ENCODE results near the gene CTTNBP2.

The CTTNBP2 gene

DNA sequence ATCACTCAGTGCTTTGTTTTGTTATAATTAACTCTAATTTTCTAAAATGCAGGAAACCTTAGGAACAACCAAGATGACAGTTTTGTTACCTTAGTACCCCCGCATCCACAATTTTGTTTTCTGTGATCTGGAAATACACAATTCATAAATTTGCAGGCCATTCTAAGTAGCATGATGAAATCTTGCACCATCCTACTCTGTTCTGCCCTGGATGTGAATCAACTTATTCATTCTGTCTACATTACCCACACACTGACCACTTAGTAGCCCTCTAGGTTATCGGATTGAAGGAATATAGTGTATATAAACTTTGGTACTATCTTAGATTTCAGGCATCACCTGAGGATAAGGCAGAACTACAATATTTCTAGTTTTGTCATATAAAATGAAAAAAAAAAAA is 155.9 kb downstream of the CTTNBP2 start:
- Histone ChIP-seq H3K27ac (replicated peaks) (no peak overlapping the region), H3K4me3 (replicated peaks; ENCODE audit: insufficient read depth, low read length) (no peak overlapping the region), H3K27me3 (ENCODE audit: insufficient read depth, poor library complexity, severe bottlenecking) (peaks cover 4% of the 10 kb centered on the region)
- DNase-seq (ENCODE audit: low read depth in 1 of 2, low spot score in 1 of 2) = no peak
- TF ChIP-seq, protein P1, sequence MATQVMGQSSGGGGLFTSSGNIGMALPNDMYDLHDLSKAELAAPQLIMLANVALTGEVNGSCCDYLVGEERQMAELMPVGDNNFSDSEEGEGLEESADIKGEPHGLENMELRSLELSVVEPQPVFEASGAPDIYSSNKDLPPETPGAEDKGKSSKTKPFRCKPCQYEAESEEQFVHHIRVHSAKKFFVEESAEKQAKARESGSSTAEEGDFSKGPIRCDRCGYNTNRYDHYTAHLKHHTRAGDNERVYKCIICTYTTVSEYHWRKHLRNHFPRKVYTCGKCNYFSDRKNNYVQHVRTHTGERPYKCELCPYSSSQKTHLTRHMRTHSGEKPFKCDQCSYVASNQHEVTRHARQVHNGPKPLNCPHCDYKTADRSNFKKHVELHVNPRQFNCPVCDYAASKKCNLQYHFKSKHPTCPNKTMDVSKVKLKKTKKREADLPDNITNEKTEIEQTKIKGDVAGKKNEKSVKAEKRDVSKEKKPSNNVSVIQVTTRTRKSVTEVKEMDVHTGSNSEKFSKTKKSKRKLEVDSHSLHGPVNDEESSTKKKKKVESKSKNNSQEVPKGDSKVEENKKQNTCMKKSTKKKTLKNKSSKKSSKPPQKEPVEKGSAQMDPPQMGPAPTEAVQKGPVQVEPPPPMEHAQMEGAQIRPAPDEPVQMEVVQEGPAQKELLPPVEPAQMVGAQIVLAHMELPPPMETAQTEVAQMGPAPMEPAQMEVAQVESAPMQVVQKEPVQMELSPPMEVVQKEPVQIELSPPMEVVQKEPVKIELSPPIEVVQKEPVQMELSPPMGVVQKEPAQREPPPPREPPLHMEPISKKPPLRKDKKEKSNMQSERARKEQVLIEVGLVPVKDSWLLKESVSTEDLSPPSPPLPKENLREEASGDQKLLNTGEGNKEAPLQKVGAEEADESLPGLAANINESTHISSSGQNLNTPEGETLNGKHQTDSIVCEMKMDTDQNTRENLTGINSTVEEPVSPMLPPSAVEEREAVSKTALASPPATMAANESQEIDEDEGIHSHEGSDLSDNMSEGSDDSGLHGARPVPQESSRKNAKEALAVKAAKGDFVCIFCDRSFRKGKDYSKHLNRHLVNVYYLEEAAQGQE (IDR thresholded peaks at IDR 0.05; ENCODE audit: insufficient replicate concordance, low read depth) = no peak
- TF ChIP-seq GABPA (IDR thresholded peaks at IDR 0.05; ENCODE audit: low read depth) = no peak
- no peak for TF ChIP-seq POLR2AphosphoS5 (IDR thresholded peaks at IDR 0.05; ENCODE audit: low read depth)
- TF ChIP-seq, protein P2, sequence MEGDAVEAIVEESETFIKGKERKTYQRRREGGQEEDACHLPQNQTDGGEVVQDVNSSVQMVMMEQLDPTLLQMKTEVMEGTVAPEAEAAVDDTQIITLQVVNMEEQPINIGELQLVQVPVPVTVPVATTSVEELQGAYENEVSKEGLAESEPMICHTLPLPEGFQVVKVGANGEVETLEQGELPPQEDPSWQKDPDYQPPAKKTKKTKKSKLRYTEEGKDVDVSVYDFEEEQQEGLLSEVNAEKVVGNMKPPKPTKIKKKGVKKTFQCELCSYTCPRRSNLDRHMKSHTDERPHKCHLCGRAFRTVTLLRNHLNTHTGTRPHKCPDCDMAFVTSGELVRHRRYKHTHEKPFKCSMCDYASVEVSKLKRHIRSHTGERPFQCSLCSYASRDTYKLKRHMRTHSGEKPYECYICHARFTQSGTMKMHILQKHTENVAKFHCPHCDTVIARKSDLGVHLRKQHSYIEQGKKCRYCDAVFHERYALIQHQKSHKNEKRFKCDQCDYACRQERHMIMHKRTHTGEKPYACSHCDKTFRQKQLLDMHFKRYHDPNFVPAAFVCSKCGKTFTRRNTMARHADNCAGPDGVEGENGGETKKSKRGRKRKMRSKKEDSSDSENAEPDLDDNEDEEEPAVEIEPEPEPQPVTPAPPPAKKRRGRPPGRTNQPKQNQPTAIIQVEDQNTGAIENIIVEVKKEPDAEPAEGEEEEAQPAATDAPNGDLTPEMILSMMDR (IDR thresholded peaks at IDR 0.05; ENCODE audit: insufficient read depth, low read length) = no peak
- TF ChIP-seq SPI1 (IDR thresholded peaks at IDR 0.05; ENCODE audit: borderline replicate concordance, low read depth) = no peak

DNA sequence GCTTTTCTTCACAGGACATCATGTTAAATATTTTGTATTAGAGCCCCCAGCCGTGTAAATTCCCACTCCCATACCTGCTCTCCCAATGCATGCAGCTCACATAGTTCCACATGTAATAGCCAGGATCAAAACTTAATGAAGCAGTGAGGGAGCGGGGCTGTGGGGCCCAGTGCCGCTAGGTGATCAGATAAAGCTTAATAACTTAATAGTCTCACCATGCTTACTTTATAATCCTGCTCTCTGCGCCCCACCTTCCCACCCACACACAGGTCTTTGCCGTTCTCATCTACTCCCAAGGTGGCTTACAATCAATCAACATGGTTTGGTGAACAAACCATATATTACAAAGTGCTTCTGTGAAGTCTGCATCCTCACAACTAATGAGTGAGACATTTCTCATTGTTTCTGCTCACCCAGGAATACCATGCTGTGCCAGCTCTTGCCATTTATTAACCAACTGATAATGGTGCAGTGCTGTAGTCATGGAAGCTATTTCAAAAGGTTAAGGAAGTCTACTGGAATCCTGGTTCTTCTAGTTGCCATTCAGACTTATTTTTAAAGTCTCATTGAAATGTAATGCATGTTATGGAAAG is 156.4 kb downstream of the CTTNBP2 start:
- H3K27me3 ChIP-seq (ENCODE audit: insufficient read depth, poor library complexity, severe bottlenecking) = peaks cover 4% of the 10 kb centered on the region
- no peak overlapping the region for H3K27ac ChIP-seq (replicated peaks)
- no peak overlapping the region for H3K4me3 ChIP-seq (replicated peaks; ENCODE audit: insufficient read depth, low read length)
- TF ChIP-seq, protein P2 (IDR thresholded peaks at IDR 0.05; ENCODE audit: insufficient read depth, low read length) = no peak
- TF ChIP-seq SPI1 (IDR thresholded peaks at IDR 0.05; ENCODE audit: borderline replicate concordance, low read depth) = no peak
- TF ChIP-seq, protein P1 (IDR thresholded peaks at IDR 0.05; ENCODE audit: insufficient replicate concordance, low read depth) = no peak
- no peak for TF ChIP-seq GABPA (IDR thresholded peaks at IDR 0.05; ENCODE audit: low read depth)
- no peak for TF ChIP-seq POLR2AphosphoS5 (IDR thresholded peaks at IDR 0.05; ENCODE audit: low read depth)
- DNase-seq (ENCODE audit: low read depth in 1 of 2, low spot score in 1 of 2) = no peak

DNA sequence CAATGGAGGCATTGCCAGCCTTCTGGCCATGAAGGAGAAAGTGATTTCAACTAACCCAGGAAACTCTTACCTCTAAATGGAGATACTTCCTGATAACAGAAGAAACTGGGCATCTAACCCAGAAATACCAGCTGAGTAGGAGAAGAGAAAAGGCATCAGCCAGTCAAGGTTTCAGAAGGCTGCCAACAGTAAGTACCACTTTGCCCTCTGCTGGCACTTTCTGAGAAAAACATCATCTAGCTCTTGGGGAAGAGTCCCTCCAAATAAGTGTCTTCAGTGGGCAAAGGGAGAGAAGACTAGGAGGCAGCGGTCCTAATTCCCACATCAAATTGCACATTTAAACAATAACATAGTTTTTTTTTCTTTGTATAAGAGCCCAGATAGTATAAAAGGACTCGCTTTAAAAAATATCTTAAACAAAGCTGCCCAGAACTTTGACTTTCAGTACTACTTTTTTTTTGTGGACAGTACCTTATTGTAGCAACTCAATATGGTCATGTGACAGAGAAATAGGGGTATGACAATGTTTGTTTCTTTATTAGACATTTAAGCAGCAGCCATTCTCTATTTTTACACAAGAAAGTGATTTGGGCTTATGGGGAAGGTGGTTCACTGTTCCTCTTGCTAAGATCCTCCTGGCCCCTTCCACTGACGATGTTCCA is 157.3 kb downstream of the CTTNBP2 start:
- Histone ChIP-seq H3K27me3 (ENCODE audit: insufficient read depth, poor library complexity, severe bottlenecking) (peaks cover 7% of the 10 kb centered on the region), H3K4me3 (replicated peaks; ENCODE audit: insufficient read depth, low read length) (no peak overlapping the region), H3K27ac (replicated peaks) (no peak overlapping the region)
- TF ChIP-seq, protein P1 (IDR thresholded peaks at IDR 0.05; ENCODE audit: insufficient replicate concordance, low read depth) = no peak
- TF ChIP-seq SPI1 (IDR thresholded peaks at IDR 0.05; ENCODE audit: borderline replicate concordance, low read depth) = no peak
- TF ChIP-seq POLR2AphosphoS5 (IDR thresholded peaks at IDR 0.05; ENCODE audit: low read depth) = no peak
- TF ChIP-seq, protein P2 (IDR thresholded peaks at IDR 0.05; ENCODE audit: insufficient read depth, low read length) = peak; percentile 38
- no peak for TF ChIP-seq GABPA (IDR thresholded peaks at IDR 0.05; ENCODE audit: low read depth)
- peak; percentile 1 to 14 for DNase-seq (ENCODE audit: low read depth in 1 of 2, low spot score in 1 of 2)
